HEK293T (cell line): ENCODE measurements around the gene RBM15.

Experiments used
- ARNT ChIP-seq: fragments of 450-650 bp; IDR thresholded peaks from 2 replicates; pipeline ENCODE4 v1.6.1; 2017; ENCODE audit warnings: mild to moderate bottlenecking
- BHLHE40 ChIP-seq: fragments of 450-650 bp; IDR thresholded peaks from 2 replicates; pipeline ENCODE4 v1.6.1; 2016; ENCODE audit warnings: mild to moderate bottlenecking, moderate library complexity, borderline replicate concordance
- CTBP1 ChIP-seq: fragments of 450-650 bp; IDR thresholded peaks from 2 replicates; pipeline ENCODE4 v1.6.1; 2016; ENCODE audit warnings: borderline replicate concordance
- FOXA1 ChIP-seq: fragments of 450-650 bp; IDR thresholded peaks from 2 replicates; pipeline ENCODE4 v1.6.1; 2016; ENCODE audit warnings: mild to moderate bottlenecking
- FOXM1 ChIP-seq: fragments of 450-650 bp; IDR thresholded peaks from 2 replicates; pipeline ENCODE4 v1.6.1; 2017; ENCODE audit warnings: mild to moderate bottlenecking, borderline replicate concordance
- HDGF ChIP-seq: fragments of 450-650 bp; IDR thresholded peaks from 2 replicates; pipeline ENCODE4 v1.6.1; 2017; ENCODE audit warnings: antibody characterized with exemption, borderline replicate concordance
- NFRKB ChIP-seq: fragments of 450-650 bp; IDR thresholded peaks from 2 replicates; pipeline ENCODE4 v1.6.1; 2016; ENCODE audit warnings: mild to moderate bottlenecking, moderate library complexity
- PKNOX1 ChIP-seq: fragments of 450-650 bp; IDR thresholded peaks from 2 replicates; pipeline ENCODE4 v1.6.1; 2016
- SP1 ChIP-seq: fragments of 450-650 bp; IDR thresholded peaks from 2 replicates; pipeline ENCODE4 v1.6.1; 2017
- TARDBP ChIP-seq: fragments of 450-650 bp; IDR thresholded peaks from 2 replicates; pipeline ENCODE4 v1.6.1; 2016
- ZNF384 ChIP-seq: fragments of 450-650 bp; IDR thresholded peaks from 2 replicates; pipeline ENCODE4 v1.6.1; 2016

GRCh38 chr1:110310300-110310699 lies 28.9 kb upstream of the RBM15 start:
- TF ChIP-seq ARNT = no peak
- TF ChIP-seq FOXM1 = no peak
- no peak for TF ChIP-seq SP1
- TF ChIP-seq TARDBP = no peak
- no peak for TF ChIP-seq HDGF
- TF ChIP-seq FOXA1 = no peak
- no peak for TF ChIP-seq PKNOX1
- no peak for TF ChIP-seq ZNF384
- no peak for TF ChIP-seq BHLHE40
- TF ChIP-seq CTBP1 = no peak
- TF ChIP-seq NFRKB = no peak
